GM12891 (cell line): ENCODE results near the gene TMEM245.

ENCODE experiments used
- DNase-seq: peaks from one replicate; pipeline ENCODE4 v3.0.0; 2011; ENCODE audit warnings: low spot score; ENCODE audit not compliant: insufficient read length
- FAIRE-seq: peaks from 2 replicates; lab custom pipeline; 2011; peaks lifted over from hg19 to GRCh38; lab: Jason Lieb, UNC
- PAX5 ChIP-seq: IDR thresholded peaks from 2 replicates; pipeline ENCODE4 v1.6.1; 2011; ENCODE audit warnings: low read length, moderate library complexity, mild to moderate bottlenecking; ENCODE audit not compliant: insufficient read depth, severe bottlenecking
- POLR2A ChIP-seq: IDR thresholded peaks from 2 replicates; pipeline ENCODE4 v1.6.1; 2011; ENCODE audit warnings: low read depth, low read length, control low read depth
- POLR2AphosphoS5 ChIP-seq: IDR thresholded peaks from 2 replicates; pipeline ENCODE4 v1.6.1; 2011; ENCODE audit warnings: low read depth, low read length, control low read depth
- POU2F2 ChIP-seq: IDR thresholded peaks from 2 replicates; pipeline ENCODE4 v1.6.1; 2011; ENCODE audit warnings: low read depth, mild to moderate bottlenecking, control low read depth, low read length, moderate library complexity
- SPI1 ChIP-seq: IDR thresholded peaks from 2 replicates; pipeline ENCODE4 v1.6.1; 2011; ENCODE audit warnings: low read depth, low read length, control low read depth
- TAF1 ChIP-seq: IDR thresholded peaks from 2 replicates; pipeline ENCODE4 v1.6.1; 2011; ENCODE audit warnings: low read depth, low read length, control low read depth

The TMEM245 gene

DNA sequence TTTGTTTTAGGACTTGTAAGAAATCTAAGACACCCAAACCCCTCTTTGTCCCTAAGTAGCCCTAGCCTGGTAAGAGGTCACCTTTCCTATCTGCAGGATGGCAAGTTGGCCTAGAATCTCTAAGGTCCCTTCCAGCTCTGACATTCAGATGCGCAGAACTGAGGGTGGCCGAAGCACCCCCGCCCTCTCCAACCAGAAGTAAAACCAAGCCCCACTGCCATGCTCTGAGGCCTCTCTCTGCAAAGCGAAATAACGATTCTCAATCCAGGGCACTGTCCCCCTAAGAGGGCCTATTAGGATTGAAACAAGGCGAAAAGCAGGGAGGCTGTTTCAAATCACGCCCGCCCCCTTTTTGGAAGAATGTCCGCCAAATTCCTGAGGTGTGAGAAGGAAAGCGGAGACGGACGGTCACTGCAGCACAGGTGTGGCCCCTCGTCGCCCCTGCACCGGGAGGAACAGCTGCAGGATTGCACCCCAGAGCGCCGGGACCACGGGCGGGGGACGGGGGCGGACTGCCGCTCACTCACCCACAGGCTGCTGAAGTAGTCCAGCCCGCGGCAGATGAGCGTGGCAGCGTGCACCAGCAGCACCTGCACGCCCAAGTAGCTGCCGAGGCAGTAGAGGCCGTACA is 824 bp downstream of the TMEM245 start:
- TF ChIP-seq POU2F2 (no peak), TAF1 (no peak), POLR2A (no peak), SPI1 (no peak), POLR2AphosphoS5 (no peak), PAX5 (no peak)
- FAIRE-seq: no peak

DNA sequence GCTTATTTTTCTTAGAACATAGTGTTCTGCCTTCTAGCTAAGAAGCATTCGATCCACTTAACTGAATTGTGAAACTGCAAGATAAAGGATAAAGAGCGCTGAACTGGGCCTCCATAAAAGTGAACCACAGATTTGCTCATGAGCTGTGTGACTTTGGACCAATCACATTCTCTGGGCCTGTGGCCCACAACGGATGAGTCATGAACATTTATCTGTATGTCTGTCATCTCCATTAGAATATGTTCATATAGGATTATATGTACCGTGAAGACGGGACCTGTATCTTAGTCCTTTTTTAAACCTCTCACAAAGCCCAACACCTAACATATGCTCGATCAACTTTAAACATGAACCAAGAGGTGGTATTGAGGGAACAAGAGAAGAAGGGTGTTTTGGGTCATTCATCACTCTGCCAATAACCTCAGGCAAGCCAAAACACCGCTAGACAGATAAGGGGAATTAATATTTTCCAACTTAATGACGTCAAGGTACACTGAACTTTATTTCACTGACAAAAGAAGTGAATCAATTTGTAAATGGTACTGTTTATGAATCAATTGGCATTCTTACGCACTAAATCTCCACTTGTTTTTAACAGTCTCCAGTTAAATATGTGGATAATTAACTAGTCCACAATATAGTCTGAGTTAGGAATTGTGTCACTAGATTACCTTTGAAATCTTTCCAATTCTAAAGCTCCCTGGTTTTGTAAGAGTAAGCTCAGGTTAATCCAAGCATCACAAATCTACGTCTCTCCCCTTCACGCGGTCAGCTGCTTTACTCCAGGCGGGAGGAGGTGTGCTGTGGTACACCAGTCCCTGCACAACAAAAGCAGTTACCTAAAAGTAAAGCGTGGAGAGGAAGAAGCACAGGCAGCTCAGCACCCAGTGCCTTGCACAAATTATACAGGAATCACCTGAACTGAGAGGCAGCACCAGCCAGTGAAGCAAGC is 1.6 kb downstream of the TMEM245 start:
- TF ChIP-seq POLR2AphosphoS5: no peak
- TF ChIP-seq POU2F2: no peak
- TF ChIP-seq POLR2A: no peak
- TF ChIP-seq SPI1: no peak
- TF ChIP-seq PAX5: no peak
- TF ChIP-seq TAF1: no peak
- FAIRE-seq (no peak), DNase-seq (no peak)

More for the DNA sequence above, 824 bp downstream of the TMEM245 start:
- no peak for DNase-seq

DNA sequence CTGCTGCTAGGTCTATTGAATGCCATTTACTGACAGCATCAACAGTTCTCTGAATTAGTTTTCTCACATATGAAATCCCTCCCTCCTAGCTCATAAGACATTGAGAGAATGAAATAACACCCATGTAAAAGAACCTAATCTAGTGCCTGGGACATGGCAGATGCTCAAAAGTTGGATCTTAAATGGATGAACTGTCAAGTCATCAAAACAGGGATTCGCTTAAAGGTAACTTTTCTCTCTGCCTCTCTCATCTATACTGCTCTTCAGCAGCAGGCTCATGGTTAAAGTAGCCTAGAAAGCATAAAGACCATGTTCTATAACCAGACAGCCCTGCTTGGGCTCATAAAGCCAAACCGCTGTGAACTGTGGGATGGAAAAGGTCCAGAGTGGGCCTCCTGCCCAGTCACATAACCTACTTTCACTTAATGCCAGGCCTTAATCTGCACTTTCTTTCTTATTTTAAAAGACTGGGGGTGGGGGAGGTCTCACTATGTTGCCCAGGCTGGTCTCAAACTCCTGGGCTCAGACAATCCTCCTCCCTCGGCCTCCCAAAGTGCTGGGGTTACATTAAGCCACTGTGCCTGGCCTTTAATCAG is 3.7 kb downstream of the TMEM245 start:
- FAIRE-seq: no peak
- TF ChIP-seq POLR2A (no peak), SPI1 (no peak), POLR2AphosphoS5 (no peak), TAF1 (no peak), POU2F2 (no peak), PAX5 (no peak)
- no peak for DNase-seq

DNA sequence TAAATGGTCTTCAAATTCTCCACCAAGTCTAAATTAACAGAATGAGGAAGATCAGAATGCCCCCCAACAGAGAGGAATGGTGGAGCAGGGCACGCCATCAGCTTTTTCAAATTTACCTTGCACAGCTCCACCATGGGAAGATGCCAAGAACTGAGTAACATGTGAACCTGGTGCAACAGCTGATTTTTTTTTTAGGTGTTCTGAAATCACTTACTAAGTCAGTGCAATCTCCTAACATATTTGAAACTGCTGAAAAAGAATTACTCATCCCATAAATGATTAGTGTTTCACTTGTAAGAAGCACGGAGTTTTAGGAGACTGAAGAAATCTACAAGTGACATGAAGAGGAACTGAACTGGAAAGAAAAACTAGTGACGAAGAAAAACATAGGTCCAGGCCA is 5.1 kb downstream of the TMEM245 start:
- no peak for TF ChIP-seq POLR2A
- no peak for TF ChIP-seq POLR2AphosphoS5
- no peak for TF ChIP-seq POU2F2
- TF ChIP-seq SPI1: no peak
- TF ChIP-seq PAX5: no peak
- TF ChIP-seq TAF1: no peak
- no peak for FAIRE-seq
- DNase-seq: no peak

DNA sequence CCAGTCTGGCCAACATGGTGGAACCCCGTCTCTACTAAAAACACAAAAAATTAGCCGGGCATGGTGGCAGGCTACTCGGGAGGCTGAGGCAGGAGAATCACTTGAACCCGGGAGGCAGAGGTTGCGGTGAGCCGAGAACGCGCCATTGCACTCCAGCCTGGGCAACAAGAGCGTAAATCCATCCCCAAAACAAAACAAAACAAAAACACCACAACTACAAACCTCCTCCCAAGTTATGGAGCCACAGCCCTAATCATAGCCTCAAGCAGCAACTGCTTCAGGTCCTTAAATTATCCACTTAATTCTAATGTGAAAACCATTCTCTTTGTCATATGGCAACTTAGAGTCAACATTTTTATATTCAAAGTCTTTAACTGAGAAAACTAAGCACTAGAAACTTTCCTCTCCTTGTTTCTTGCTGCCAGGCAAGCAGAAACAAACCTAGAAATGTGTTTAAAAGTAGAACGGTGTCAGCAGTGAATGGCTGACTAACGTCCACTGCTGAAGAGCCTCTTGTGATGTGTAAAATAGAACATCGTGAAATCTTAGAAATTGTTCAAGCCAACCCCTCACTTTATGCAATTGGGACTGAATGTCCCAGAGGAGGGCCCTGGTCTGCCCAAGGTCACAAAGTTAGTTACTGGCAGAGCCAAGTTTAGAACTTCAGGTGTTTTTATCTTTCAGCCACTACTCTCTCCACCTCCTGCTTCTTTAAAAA is 5.7 kb downstream of the TMEM245 start:
- DNase-seq: no peak
- TF ChIP-seq SPI1 (no peak), PAX5 (no peak), POU2F2 (no peak), POLR2A (no peak), TAF1 (no peak), POLR2AphosphoS5 (no peak)
- no peak for FAIRE-seq

DNA sequence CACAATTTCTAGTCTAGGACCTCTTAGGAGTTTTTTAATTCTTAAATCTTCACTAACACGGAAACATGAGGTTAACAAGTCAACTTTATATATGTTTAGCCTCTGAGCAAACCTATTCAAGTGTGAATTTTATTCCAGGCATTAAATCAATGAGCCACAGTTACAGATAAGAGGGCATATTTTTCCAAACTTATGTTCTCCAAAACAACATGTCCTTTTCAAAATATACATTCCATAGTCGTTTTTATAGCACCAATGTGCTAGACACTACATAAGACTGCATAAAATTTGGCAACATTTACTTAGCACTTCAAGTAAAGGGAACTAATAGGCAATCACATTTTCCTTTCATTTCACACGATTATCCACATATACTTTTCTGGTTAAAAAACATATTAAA is 6.5 kb downstream of the TMEM245 start:
- DNase-seq (no peak), FAIRE-seq (no peak)
- TF ChIP-seq POLR2A (no peak), POU2F2 (no peak), POLR2AphosphoS5 (no peak), SPI1 (no peak), TAF1 (no peak), PAX5 (no peak)

DNA sequence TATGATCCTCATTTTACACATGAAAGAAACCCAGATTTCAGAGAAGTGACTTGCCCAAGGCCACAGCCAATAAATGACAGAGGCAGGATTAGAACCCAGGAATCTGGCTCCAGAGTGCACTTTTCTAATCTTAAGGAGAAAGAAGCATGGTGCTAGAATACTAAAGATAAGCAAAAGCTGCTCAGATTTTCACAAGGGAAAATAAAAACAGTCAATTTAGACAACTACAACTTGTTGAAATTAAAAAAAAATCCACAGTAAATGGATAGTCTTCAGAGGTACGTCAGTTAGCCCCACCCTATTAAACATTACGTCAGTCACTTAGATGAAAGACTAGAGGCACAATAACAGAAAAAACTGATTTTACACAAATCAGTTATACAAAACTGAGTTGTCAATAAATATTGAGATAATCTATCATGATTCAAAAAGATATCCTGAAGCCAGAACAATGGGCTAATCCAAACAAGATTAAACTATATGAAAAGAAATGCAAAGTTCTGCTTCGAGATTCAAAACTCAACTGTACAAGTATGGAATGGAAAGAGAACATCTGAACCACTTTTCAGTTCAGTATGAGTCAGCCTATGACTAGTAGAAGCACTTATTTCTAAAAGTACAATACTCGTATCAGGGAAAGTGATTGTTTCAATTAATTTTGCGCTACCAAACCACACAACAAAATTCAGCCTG is 9.3 kb downstream of the TMEM245 start:
- FAIRE-seq (peak; percentile 33), DNase-seq (no peak)
- TF ChIP-seq POLR2AphosphoS5 (no peak), POU2F2 (no peak), TAF1 (no peak), SPI1 (no peak), POLR2A (no peak)

DNA sequence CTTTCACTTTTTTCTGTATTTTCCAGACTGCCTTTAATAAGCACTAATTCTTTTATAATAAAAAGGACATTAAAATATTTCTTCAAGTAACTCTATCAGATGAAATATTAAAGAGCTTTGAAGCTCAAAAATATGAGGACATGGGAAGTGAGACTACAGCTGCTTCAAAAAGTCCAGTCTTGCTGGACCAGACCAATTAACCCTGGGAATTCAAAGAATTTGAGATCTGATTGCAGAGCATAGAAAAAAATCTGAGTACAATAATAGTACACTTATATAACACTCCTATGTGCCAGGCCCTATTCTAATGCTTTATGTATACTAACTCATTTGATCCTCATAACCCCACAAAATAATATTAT is 9.8 kb downstream of the TMEM245 start:
- no peak for TF ChIP-seq POLR2A
- TF ChIP-seq SPI1: no peak
- no peak for TF ChIP-seq POU2F2
- TF ChIP-seq PAX5: no peak
- no peak for TF ChIP-seq POLR2AphosphoS5
- FAIRE-seq: no peak
- no peak for DNase-seq

DNA sequence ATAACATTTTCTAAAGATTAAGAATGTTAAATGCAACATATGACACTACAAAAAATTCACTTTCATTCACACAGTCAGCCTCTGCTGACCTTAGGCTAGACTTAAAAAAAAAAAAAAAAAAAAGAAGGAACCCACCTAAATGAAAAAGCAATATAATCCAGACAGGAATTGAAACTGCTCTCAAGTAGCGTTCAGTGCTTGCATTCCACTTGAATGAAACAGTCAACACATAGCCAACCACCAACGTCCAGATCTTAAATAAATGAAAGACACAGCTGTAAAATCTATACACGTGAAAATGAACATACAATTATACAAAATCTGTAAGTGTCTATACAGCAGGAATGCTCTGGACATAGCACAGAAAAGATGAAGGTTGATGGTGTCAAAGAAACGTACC is 11.4 kb downstream of the TMEM245 start:
- no peak for FAIRE-seq
- no peak for DNase-seq
- TF ChIP-seq POU2F2 (no peak), SPI1 (peak; percentile 87)
